Transverse colon (tissue), 4 donors: ENCODE results near the gene SCEL. TPM values are rescaled to one million over a fixed set of nuclear protein-coding genes. Genes with fewer than 3 reads are reported as not detected.

Source experiments
- DNase-seq: peaks from one replicate; pipeline ENCODE4 v3.0.0-alpha.2; 2019
- H3K27ac ChIP-seq, 4 donors: fragments of 200-600 bp; sonication (generic); 2 replicates each; pipeline ENCODE4 v1.5.1; 2016 to 2018; ENCODE audit warnings: inconsistent platforms in 4 of 4
- H3K27me3 ChIP-seq: fragments of 200-600 bp; sonication (generic); 2 replicates; pipeline ENCODE4 v1.5.1; 2017; ENCODE audit warnings: inconsistent platforms
- H3K36me3 ChIP-seq, 4 donors: fragments of 200-600 bp; sonication (generic); 2 replicates each; pipeline ENCODE4 v1.5.1; 2017 to 2019; ENCODE audit warnings: inconsistent platforms in 4 of 4
- H3K4me1 ChIP-seq, 4 donors: fragments of 200-600 bp; sonication (generic); 2 replicates each; pipeline ENCODE4 v1.5.1; 2017 to 2020; ENCODE audit warnings: inconsistent platforms in 4 of 4
- H3K4me3 ChIP-seq, 4 donors: fragments of 200-600 bp; sonication (generic); 1 replicate in 1 of 4; 2 replicates in 3 of 4; pipeline versions ENCODE4 v1.5.1 to v1.6.1; 2017 to 2019; ENCODE audit warnings: inconsistent platforms in 4 of 4
- H3K9me3 ChIP-seq, 2 donors: fragments of 200-600 bp; sonication (generic); 2 replicates each; pipeline ENCODE4 v1.5.1; 2017 to 2019; ENCODE audit warnings: inconsistent platforms in 2 of 2
- CTCF ChIP-seq, 5 experiments: fragments of 200-600 bp in 3 of 5; fragments of 450-650 bp in 2 of 5; sonication (generic) in 3 of 5; IDR thresholded peaks; 1 replicate in 2 of 5; 2 replicates in 3 of 5; pipeline ENCODE4 v1.5.1; 2016 to 2017; ENCODE audit warnings: antibody characterized with exemption in 5 of 5, inconsistent platforms in 3 of 5, mild to moderate bottlenecking in 2 of 5, moderate library complexity in 1 of 5
- EP300 ChIP-seq: sonication (generic); formaldehyde crosslinking; IDR thresholded peaks from one replicate; pipeline ENCODE4 v1.6.1; 2017; ENCODE audit warnings: antibody characterized with exemption, low read depth
- POLR2A ChIP-seq: fragments of 450-650 bp; IDR thresholded peaks from one replicate; pipeline ENCODE4 v1.6.1; 2016; ENCODE audit warnings: antibody characterized with exemption, mild to moderate bottlenecking, moderate library complexity
- POLR2AphosphoS5 ChIP-seq, 3 donors: sonication (generic); formaldehyde crosslinking; IDR thresholded peaks; one replicate each; pipeline ENCODE4 v1.6.1; 2016; ENCODE audit warnings: antibody characterized with exemption in 3 of 3
- WGBS, 2 donors: methylation state at CpG; one replicate each; pipeline ENCODE4 v1.1.5; 2018; ENCODE audit warnings: low coverage in 1 of 2; 5-methylcytosine and 5-hydroxymethylcytosine counted together
- in situ Hi-C, 4 donors: fragments of 200-750 bp; cut with MboI; loops; one replicate each; pipeline versions ENCODE4 v1.15.0 to v1.15.1; 2017; ENCODE audit warnings: low sequenced_read_pairs in 3 of 4, low pct_ligation_motif_present in 1 of 4, low pct_unique_long_range_greater_than_20kb in 1 of 4
- intact Hi-C: fragments of 100-400 bp; cut with DNase I; formaldehyde crosslinking; loops from one replicate; pipeline ENCODE4 v1.15.1; 2023; ENCODE audit warnings: low total_unique reads
- small RNA-seq, 4 donors: library from RNA; depleted of rRNA; stranded (forward); fragments of <200 nt; gene quantifications; one replicate each; pipeline ENCODE3, GENCODE V24; 2016
- total RNA-seq, 4 donors: library from RNA; depleted of rRNA; stranded (reverse); fragments of >200 nt; gene quantifications; one replicate each; pipeline ENCODE4 v1.1.0, GENCODE V29; 2016

Gene SCEL
- total RNA-seq, 4 donors from 2014 or later: 0.32 to 0.96 TPM; not detected in 2

- in situ Hi-C loops: no loop called here
- H3K4me1 ChIP-seq: no peaks in the 10 kb centered on the region
- WGBS, 2 donors: 73 to 74% methylated on average over 2 of the region's 2 CpGs
Observed at GRCh38 chr13:77687799-77688198, 152.3 kb downstream of the SCEL start.

GRCh38 chr13:77691871-77692270 is 156.4 kb downstream of the SCEL start:
- WGBS, 2 donors: 72% methylated on average over 1 of the region's 1 CpG; no CpG with 5 or more reads in 1 of the 2 donors
- TF ChIP-seq POLR2AphosphoS5 (IDR thresholded peaks at IDR 0.05) (no peak), CTCF (IDR thresholded peaks at IDR 0.05) (no peak), POLR2A (no peak), EP300 (no peak)
- in situ Hi-C loops: no loop called here

More at GRCh38 chr13:77687799-77688198, 152.3 kb downstream of the SCEL start:
- intact Hi-C loops: no loop called here
- TF ChIP-seq POLR2AphosphoS5 (IDR thresholded peaks at IDR 0.05) (no peak), POLR2A (no peak), EP300 (no peak), CTCF (IDR thresholded peaks at IDR 0.05) (no peak)
- H3K27ac ChIP-seq: no peak overlapping the region
- H3K9me3 ChIP-seq: no peaks in the 10 kb centered on the region
- no peak for DNase-seq
- H3K27me3 ChIP-seq: no peaks in the 10 kb centered on the region
- H3K36me3 ChIP-seq: no peaks in the 10 kb centered on the region
- no peak overlapping the region for H3K4me3 ChIP-seq

GRCh38 chr13:77692746-77693448 is 157.4 kb downstream of the SCEL start:
- Histone ChIP-seq H3K36me3 (no peaks in the 10 kb centered on the region), H3K27ac (no peak overlapping the region), H3K9me3 (no peaks in the 10 kb centered on the region), H3K27me3 (peaks cover 39% of the 10 kb centered on the region), H3K4me1 (peaks cover 0 to 16% (median 4%) of the 10 kb centered on the region in 4 donors), H3K4me3 (no peak overlapping the region)
- TF ChIP-seq CTCF (IDR thresholded peaks at IDR 0.05) (no peak), POLR2A (no peak), POLR2AphosphoS5 (IDR thresholded peaks at IDR 0.05) (no peak), EP300 (no peak)
- intact Hi-C loops: no loop called here
- WGBS, 2 donors: 36 to 38% methylated on average over 1 to 2 of the region's 2 CpGs
- in situ Hi-C loops: no loop called here
- no peak for DNase-seq

More at GRCh38 chr13:77691871-77692270, 156.4 kb downstream of the SCEL start:
- no peak overlapping the region for H3K27ac ChIP-seq
- intact Hi-C loops: no loop called here
- H3K4me1 ChIP-seq: peaks cover 0 to 11% (median 0%) of the 10 kb centered on the region in 4 donors
- DNase-seq: no peak
- no peak overlapping the region for H3K4me3 ChIP-seq
- peaks cover 30% of the 10 kb centered on the region for H3K27me3 ChIP-seq
- no peaks in the 10 kb centered on the region for H3K9me3 ChIP-seq
- H3K36me3 ChIP-seq: no peaks in the 10 kb centered on the region

GRCh38 chr13:77693449-77693940 is 158.0 kb downstream of the SCEL start:
- 78 to 80% methylated on average over 1 to 2 of the region's 2 CpGs for WGBS, 2 donors
- H3K36me3 ChIP-seq: no peaks in the 10 kb centered on the region
- in situ Hi-C loops: no loop called here
- H3K27me3 ChIP-seq: peaks cover 43% of the 10 kb centered on the region
- TF ChIP-seq CTCF (IDR thresholded peaks at IDR 0.05) (no peak), EP300 (no peak), POLR2A (no peak), POLR2AphosphoS5 (IDR thresholded peaks at IDR 0.05) (no peak)
- H3K9me3 ChIP-seq: no peaks in the 10 kb centered on the region
- intact Hi-C loops: no loop called here
- no peak overlapping the region for H3K27ac ChIP-seq
- peaks cover 0 to 20% (median 4%) of the 10 kb centered on the region in 4 donors for H3K4me1 ChIP-seq
- no peak overlapping the region for H3K4me3 ChIP-seq
- DNase-seq: no peak

Small RNA genes lying within 50 kb of the gene (small RNA-seq; reads per million reads assigned to genes)
- gene RNY3P7 (0 reads per million in 4 donors), gene SPTLC1P5 (0 reads per million in 4 donors)

Other genes starting within 250 kb of the SCEL start
- gene MYCBP2, start 208.6 kb upstream of the SCEL start, total RNA-seq: 10 to 100 TPM; 41.0 to 95.0 (median 48.3) TPM
- gene SLAIN1, start 162.0 kb downstream of the SCEL start, total RNA-seq: 1 to 10 TPM; 1.1 to 3.8 (median 1.7) TPM